NB4 (cell line): ENCODE results near the gene PLAGL2.
A peak's percentile ranks its signal among the peaks of the same experiment; 100 is the strongest.

Experiments
- DNase-seq: peaks from one replicate; pipeline ENCODE4 v3.0.0; 2010; ENCODE audit warnings: low read depth
- H3K4me3 ChIP-seq: one replicate; pipeline ENCODE4 v1.5.1; 2011; ENCODE audit warnings: mild to moderate bottlenecking, low read depth, low read length, moderate library complexity
- CTCF ChIP-seq: IDR thresholded peaks from one replicate; pipeline ENCODE4 v1.5.1; 2012; ENCODE audit warnings: low read depth, low read length
- MYC ChIP-seq: IDR thresholded peaks from 2 replicates; pipeline ENCODE4 v1.6.1; 2011; ENCODE audit warnings: low read depth, low read length
- POLR2A ChIP-seq: IDR thresholded peaks from 2 replicates; pipeline ENCODE4 v1.6.1; 2011; ENCODE audit warnings: mild to moderate bottlenecking; ENCODE audit not compliant: insufficient read length; ENCODE audit errors: extremely low read depth
- TF ChIP-seq, protein P1 (sequence below): IDR thresholded peaks from 2 replicates; pipeline ENCODE4 v1.6.1; 2011; ENCODE audit warnings: low read depth, low read length

PLAGL2 gene

DNA sequence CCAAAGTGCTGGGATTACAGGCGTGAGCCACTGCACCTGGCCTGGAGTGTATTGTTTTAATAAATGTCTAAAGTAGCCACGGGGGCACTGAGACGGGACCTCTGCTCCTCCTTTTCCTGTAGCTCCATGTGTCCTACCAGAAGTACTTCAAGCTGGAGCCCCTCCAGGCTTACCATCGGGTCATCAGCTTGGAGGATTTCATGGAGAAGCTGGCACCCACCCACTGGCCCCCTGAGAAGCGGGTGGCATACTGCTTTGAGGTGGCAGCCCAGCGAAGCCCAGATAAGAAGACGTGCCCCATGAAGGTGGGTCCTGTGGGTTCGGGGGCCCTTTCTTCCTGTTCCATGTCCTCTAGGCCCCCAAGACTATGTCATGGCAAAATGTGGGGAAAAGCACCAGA, 7.6 kb upstream of the PLAGL2 start:
- TF ChIP-seq POLR2A (no peak), MYC (no peak), CTCF (no peak)
- TF ChIP-seq, protein P1, sequence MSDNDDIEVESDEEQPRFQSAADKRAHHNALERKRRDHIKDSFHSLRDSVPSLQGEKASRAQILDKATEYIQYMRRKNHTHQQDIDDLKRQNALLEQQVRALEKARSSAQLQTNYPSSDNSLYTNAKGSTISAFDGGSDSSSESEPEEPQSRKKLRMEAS = no peak
- DNase-seq = no peak
- no peak overlapping the region for H3K4me3 ChIP-seq

DNA sequence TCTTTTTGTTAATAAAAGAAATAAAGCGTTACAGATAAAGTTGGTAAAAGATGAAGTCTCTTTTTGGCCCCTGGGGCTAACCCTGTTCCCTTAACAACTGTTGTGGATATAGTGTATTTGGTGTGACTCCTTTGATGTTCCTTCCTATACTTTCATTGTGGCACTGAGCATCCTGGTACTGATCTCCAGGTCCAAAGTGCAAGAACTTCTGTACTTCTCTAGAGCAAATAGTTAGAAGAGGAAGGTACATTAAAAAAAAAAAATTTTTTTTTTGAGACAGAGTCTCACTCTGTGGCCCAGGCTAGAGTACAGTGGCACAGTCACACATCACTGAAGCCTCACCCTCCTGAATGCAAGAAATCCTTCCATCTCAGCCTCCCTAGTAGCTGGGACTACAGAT, 6.3 kb upstream of the PLAGL2 start:
- no peak overlapping the region for H3K4me3 ChIP-seq
- TF ChIP-seq CTCF (no peak), MYC (no peak), POLR2A (no peak)
- TF ChIP-seq, protein P1 = no peak
- no peak for DNase-seq

GRCh38 chr20:32209850-32210605, 2.5 kb upstream of the PLAGL2 start:
- no peak for TF ChIP-seq POLR2A
- TF ChIP-seq, protein P1 = no peak
- TF ChIP-seq CTCF = no peak
- no peak for TF ChIP-seq MYC
- peak overlapping the region; percentile 90 for H3K4me3 ChIP-seq
- no peak for DNase-seq

GRCh38 chr20:32208499-32209154, 1.1 kb upstream of the PLAGL2 start:
- H3K4me3 ChIP-seq = peak overlapping the region; percentile 90
- TF ChIP-seq MYC = no peak
- no peak for TF ChIP-seq POLR2A
- TF ChIP-seq, protein P1 = no peak
- no peak for TF ChIP-seq CTCF
- DNase-seq = peak; percentile 49

DNA sequence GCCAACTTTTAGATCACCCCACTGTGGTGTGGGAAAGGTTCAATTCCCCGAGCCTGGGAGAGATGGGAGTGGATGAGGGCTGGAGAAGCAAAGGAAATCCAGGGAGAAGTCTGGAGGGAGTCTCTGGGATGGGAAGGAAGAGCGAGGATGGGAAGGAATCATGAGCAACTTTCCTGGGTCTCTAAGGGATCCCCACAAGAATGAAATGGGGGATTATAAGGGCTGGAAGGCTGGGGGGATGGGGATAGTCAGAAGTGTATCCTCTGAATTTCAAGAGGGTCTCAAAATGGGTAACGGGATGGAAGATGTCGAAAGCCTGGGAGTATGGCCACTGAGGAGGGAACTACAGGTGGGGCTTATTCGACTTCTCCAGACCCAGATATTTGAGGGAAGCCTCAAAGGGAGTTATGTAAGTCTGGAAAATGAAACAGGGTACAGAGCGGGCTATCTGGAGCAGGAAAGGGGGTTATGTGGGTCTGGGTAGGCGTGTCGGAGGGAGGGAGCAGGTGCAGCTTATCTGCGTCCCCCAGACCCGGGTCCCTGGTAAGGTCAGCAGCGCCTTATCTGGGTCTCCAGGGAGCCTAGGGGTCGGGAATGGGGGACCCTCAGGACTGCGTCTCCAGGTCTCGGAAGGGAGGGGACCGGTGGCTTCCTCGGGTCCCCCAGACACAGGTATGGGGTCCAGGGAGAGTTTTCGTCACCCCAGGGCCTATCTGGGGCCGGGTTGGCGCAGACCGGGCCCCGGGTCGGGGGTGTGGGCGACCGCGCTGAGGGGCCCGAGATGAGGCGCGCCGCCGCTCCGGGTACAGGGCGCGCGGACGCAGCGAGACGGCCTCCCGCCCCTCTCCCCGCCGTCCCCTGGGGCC, 550 bp downstream of the PLAGL2 start:
- peak overlapping the region; percentile 93 for H3K4me3 ChIP-seq
- peak; percentile 47 for DNase-seq
- TF ChIP-seq, protein P1 = no peak
- TF ChIP-seq MYC = no peak
- no peak for TF ChIP-seq CTCF
- no peak for TF ChIP-seq POLR2A
